Measurements from ENCODE around the gene ACAN.

DNA sequence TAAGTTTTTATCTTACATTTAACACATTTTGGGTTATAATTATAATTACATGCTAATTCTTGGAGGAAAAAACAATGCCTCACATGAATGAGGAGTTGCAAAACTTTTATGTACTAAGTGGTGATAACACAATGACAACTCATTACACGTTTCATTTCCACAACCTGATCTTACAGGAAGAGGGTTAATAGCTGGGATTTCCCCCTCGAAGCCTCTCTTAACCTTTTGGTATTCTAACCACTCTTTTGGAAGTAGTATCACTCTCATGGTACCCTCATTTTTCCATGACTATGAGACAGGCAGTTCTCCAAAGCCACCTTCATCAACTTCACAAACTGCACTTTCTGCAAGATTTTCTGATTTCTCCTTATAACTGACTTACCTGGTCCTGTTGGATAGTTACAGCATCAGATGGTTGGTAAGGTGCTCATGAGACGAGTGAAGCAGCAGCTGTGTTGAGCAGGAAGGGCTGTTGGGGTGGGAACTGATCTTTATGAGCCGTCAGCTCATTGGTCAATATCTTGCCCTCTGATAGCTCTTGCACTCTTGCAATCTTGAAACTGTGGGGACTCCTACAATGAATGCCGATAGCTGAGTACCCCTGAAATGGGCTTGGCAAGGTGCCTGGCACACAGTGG is 41.6 kb downstream of the ACAN start:
- TF ChIP-seq, protein P1, sequence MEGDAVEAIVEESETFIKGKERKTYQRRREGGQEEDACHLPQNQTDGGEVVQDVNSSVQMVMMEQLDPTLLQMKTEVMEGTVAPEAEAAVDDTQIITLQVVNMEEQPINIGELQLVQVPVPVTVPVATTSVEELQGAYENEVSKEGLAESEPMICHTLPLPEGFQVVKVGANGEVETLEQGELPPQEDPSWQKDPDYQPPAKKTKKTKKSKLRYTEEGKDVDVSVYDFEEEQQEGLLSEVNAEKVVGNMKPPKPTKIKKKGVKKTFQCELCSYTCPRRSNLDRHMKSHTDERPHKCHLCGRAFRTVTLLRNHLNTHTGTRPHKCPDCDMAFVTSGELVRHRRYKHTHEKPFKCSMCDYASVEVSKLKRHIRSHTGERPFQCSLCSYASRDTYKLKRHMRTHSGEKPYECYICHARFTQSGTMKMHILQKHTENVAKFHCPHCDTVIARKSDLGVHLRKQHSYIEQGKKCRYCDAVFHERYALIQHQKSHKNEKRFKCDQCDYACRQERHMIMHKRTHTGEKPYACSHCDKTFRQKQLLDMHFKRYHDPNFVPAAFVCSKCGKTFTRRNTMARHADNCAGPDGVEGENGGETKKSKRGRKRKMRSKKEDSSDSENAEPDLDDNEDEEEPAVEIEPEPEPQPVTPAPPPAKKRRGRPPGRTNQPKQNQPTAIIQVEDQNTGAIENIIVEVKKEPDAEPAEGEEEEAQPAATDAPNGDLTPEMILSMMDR (IDR thresholded peaks at IDR 0.05) = no peak
- TF ChIP-seq POLR2A (IDR thresholded peaks at IDR 0.05) = no peak
- TF ChIP-seq POLR2AphosphoS5 (IDR thresholded peaks at IDR 0.05) = no peak
